ENCODE measurements around the gene MALT1.

The MALT1 gene

DNA sequence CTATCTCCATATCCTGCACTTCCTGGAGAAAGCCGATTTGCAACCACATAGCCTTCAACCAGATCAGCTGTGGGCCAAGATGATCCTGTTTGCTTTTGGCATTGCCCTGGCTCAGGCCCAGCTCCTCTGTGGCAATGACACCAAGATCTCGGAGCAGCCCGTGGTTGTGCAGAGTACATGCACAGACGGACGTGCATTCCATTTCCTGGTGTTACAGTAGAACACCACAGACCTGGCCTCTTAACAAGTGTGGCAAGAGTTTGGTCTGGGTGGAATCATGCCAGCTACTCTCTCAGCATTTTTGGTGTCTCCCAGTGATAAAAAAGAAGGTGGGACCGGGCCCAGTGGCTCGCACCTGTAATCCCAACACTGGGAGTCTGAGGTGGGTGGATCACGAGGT, 20.0 kb downstream of the MALT1 start:
- no peak for DNase-seq (ENCODE audit: low read depth in 2 of 2)

- no peak for DNase-seq (ENCODE audit: low read depth in 2 of 2)
Observed at GRCh38 chr18:58692422-58693185, 21.3 kb downstream of the MALT1 start.

GRCh38 chr18:58694221-58694620, 23.0 kb downstream of the MALT1 start:
- DNase-seq (ENCODE audit: low read depth in 2 of 2), result no peak

- DNase-seq (ENCODE audit: low read depth in 2 of 2), result no peak
Observed at GRCh38 chr18:58694720-58695468, 23.6 kb downstream of the MALT1 start.

- DNase-seq (ENCODE audit: low read depth in 2 of 2), result no peak
Observed at GRCh38 chr18:58695772-58696171, 24.5 kb downstream of the MALT1 start.

DNA sequence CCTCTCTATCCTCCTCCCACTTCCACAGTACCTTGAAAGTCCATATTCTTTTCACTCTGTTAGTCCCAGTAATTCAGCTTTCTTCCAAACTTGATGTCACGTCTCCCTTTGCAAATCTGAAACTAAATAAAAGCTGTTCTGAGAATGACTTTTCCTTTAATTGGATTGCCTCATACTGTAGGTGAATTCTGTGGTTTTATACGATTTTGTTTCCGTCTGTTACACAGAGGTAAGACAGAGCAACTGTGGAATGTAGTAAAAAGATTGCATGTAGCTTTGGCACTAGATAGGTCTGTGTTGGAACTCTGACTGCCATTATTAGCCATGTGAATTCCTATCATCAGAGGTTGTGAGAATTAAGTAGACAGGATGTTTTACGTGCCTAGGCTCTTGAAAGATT, 25.9 kb downstream of the MALT1 start:
- DNase-seq (ENCODE audit: low read depth in 2 of 2), result no peak

DNA sequence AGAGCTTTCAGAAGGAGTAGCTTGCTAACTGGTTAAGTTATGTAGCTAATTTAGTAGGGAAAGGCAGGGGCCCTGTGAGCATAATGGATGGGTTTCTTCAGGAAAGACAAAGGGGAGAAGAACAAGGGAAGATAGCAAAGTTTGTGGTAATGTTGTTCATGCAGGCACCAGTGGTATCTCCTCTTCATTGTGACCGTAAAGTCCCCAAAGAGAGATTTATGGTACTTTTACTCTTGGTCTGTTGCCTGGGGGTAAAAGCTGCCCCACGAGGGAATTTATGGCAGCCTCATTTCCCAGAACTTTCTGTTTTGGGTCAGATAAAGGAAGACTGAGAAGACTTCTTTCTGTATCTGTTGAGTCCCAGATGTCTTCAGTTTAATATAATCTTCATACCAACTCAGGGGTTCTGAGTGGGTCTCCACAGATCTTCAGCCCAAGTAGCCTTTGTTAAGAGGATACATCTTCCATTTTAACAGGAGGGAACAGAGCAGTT, 27.5 kb downstream of the MALT1 start:
- no peak for DNase-seq (ENCODE audit: low read depth in 2 of 2)

GRCh38 chr18:58699551-58699950, 28.3 kb downstream of the MALT1 start:
- no peak for DNase-seq (ENCODE audit: low read depth in 2 of 2)

DNA sequence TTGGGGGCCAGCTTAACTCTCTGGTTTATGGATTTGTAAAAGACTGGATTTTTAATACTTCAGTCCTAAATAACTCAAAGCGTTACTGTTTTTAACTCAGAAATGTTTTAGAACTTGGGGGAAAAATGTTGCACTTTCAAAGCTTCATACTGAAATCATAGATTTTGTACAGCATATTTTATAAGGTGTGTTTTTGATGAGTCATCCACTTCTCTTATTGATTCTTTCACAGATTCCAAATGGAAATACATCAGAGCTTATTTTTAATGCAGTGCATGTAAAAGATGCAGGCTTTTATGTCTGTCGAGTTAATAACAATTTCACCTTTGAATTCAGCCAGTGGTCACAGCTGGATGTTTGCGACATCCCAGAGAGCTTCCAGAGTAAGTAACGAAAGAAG, 28.9 kb downstream of the MALT1 start:
- DNase-seq (ENCODE audit: low read depth in 2 of 2), result no peak

DNA sequence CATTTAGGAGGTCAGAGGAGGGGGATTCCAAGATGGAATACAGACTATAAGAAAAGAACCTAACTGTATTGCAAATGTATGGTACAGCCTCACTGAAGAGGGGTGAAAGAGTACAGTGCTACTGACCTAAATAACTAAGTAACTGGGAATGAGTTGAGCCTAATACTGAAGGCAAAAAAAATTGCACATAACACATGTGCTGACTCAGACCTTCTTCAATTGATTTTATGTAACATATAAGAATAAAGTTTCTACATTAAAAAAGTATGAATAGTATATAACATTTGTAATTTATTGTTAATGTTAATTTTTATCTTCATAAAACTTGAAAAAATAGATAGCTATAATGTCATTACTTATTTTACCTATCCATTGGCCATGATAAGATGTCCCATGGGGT, 41.7 kb downstream of the MALT1 start:
- DNase-seq (ENCODE audit: low read depth in 2 of 2), result no peak

- DNase-seq (ENCODE audit: low read depth in 2 of 2), result no peak
Observed at GRCh38 chr18:58714259-58714658, 43.0 kb downstream of the MALT1 start.

DNA sequence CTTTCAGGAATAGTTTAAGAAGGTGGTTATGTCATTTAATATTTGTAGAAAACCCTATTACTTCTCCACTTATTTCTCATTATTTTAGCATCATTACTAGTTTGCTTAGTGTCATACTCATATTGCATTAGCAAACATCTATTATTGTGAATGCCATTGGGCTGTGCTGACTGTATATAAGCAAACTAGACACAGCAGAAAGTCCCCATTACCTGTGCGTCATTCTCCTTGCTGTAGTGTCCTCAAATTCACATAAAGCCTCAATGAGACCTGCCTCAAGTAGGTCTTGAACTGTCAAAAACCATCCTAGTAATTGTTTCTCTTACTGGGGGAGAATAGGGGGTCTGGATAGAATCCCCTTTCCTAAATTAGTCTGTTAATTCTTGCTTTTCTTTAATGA, 43.6 kb downstream of the MALT1 start:
- no peak for DNase-seq (ENCODE audit: low read depth in 2 of 2)

DNA sequence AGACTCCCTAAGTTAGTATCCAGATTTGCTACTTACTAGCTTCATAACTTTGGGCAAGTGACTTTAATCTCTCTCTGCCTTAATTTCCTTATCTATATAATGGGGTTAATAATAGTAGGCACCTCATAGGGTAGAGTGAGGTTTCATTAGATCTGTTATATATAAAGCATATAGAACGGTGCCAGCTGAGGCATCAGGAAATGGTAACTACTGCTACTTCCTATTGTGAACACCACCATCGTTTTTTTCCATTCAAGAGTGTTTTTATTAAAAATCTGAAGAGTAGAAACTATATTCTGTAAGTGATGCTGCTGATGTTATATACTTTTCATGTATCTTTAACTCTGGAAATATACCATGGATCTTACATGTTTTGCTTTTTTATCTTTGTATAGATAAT, 44.3 kb downstream of the MALT1 start:
- no peak for DNase-seq (ENCODE audit: low read depth in 2 of 2)

GRCh38 chr18:58716060-58716756, 44.9 kb downstream of the MALT1 start:
- no peak for DNase-seq (ENCODE audit: low read depth in 2 of 2)

- peak; percentile 10 to 12 for DNase-seq (ENCODE audit: low read depth in 2 of 2)
Observed at GRCh38 chr18:58721566-58722239, 50.4 kb downstream of the MALT1 start.

GRCh38 chr18:58723810-58724602, 52.7 kb downstream of the MALT1 start:
- DNase-seq (ENCODE audit: low read depth in 2 of 2), result peak in 1 of 2 experiments; percentile 3

DNA sequence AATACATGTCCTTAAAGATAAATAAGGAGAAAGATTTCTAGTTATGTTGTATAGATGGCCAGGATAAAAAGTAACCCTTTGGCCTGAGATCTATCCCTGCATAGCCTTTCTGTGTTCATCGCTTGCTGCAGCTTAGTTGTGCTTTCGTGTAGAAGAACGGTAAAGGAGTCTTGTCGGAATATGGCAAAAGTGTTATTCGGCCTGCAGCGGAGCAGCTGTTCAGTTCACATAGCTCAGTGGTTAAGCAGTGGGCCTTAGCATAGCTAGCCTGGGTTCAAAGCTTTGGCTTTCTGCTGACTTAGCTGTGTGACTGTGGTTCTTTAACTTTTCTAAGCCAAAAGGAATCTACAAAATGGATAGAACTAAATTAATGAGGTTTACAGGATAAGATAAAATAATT, 55.4 kb downstream of the MALT1 start:
- DNase-seq (ENCODE audit: low read depth in 2 of 2), result no peak

- no peak for DNase-seq (ENCODE audit: low read depth in 2 of 2)
Observed at GRCh38 chr18:58727776-58728500, 56.7 kb downstream of the MALT1 start.

GRCh38 chr18:58728719-58729118, 57.5 kb downstream of the MALT1 start:
- no peak for DNase-seq (ENCODE audit: low read depth in 2 of 2)

DNA sequence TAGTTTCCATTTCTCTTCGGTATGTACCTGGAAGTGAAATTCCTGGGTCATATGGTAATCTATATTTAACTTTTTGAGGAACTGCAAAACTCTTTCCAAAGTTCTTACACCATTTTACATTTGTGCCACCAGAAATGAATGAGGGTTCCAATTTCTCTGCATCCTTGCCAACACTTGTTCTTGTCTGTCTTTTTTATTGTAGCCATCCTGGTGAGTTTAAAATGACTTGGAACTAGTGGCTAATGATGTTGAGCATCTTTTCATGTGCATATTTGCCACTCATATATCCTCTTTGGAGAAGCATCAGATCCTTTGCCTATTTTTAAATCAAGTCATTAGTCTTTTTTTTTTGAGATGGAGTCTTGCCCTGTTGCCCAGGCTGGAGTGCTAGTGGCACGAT, 59.4 kb downstream of the MALT1 start:
- no peak for DNase-seq (ENCODE audit: low read depth in 2 of 2)
